ENCODE measurements around the gene ZNF385D.

ZNF385D gene

DNA sequence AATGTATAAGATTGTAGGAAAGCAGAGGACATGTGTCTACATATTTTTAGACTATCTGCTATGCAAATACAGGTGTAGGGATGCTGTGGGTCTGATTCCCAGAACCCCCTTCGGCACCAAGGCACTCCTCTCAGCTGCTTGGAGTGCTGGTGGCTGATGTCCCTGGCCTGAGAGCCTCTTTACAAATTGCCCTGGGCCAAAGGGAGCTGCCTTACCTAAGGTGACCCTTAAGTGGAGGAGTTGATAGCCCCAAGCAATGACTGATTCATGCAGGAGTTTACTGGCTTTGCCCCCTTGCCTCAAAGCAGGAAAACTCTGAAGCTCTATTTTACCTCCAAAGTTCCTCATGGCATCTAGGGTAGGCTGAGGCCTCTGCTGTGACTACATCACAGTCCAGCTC is 83.0 kb downstream of the ZNF385D start:
- DNase-seq: no peak

DNA sequence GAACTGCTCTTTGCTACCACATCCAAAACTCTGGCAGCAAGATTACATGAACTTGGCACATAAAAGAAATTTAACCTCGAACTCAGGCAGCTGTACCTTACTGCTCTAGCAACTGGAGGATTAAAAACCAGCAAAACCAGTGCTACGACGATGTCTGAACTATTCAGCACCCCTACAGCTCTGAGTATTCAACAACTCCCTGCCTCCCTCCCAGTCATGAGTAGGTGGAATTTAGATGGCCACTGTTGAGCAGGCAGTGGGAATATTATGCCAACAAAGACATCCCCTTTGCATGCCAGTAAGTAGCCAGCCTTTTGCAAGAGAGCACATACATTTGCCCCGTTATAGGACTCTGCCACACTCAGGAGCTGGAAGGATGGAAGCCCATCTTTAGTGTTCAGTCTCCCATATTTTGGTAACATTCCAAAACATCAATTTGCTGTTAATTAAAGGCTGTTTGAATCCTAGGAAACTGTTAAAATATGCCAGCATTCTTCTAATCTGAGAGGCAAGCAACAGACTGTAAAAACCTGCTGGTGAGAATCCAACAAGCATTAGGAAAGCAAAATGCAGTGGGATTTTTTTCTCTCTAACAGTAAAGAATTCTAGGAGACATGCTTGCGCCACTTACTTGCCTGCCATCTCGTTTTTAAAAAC is 85.4 kb downstream of the ZNF385D start:
- DNase-seq: no peak

DNA sequence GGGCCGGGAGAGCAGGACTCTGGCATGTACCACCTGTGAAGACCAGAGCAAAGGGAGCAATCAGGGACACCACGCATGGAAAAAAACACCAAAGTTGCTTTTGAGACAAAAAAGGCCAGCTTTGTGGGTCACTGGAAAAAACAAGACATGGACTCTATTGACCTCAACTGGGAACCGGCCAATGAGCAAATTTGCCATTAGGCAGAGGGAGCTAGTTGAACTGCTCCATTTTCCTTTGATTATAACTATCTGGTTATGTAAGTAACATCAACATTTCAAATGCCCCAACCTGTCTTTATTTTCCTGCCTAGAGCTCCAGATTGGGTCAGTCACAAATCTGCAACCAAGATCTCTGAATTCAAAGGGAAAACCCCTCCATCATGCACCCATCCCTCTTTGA is 86.0 kb downstream of the ZNF385D start:
- DNase-seq: no peak

DNA sequence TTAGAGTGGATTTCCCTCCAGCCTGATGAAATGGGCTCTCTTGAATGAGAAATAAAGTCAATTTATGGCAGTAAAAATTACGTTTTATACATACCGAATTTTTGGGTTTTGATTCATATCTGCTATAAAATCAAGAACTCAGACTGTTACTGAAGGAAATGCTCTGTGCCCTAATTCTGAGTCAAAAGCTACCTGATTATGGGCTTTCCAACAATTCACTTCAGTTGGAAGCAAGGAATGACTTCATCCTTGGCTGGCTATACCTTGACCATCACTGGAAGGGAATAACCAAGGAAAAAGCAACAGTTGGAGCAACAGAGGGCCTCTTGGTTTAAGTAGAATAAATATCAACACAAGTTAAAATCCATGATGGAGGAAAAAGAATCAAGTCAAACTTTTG is 88.6 kb downstream of the ZNF385D start:
- no peak for DNase-seq

DNA sequence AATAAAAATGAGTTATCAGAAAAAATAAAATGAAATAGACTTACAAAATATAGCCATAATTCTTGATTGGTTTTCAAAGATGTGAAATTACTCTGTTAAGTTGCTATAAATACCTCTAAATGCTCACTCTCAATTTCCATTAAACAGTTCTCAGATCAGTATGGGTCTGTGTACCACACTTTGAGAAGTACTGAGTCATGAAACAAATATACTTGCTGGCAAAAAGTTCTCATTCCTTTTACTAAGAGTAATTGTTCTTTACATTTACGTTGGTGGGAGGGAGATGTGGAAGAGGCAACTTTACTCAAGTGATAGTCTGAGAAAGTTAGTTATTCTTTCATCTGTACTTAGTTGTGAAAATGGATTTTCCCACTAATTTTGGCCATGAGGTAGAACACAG is 96.3 kb downstream of the ZNF385D start:
- no peak for DNase-seq

DNA sequence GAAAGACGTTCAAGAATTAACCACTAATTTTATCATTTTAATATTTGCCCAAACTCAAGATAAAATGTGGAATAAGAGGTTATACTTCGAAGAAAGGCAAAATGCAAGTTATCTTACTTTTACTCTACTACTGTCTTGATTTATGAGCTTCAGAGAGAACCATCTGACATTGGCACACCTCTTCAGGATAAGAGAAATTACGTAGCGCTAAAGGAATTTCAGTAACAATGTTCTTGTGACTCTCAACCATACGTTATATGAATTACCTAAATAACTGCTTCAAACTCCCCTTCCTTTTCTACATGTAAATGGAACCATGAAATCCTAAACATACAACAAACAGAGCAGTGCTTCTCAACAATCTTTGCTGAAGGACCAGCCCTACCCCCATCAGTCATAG is 96.8 kb downstream of the ZNF385D start:
- no peak for DNase-seq

DNA sequence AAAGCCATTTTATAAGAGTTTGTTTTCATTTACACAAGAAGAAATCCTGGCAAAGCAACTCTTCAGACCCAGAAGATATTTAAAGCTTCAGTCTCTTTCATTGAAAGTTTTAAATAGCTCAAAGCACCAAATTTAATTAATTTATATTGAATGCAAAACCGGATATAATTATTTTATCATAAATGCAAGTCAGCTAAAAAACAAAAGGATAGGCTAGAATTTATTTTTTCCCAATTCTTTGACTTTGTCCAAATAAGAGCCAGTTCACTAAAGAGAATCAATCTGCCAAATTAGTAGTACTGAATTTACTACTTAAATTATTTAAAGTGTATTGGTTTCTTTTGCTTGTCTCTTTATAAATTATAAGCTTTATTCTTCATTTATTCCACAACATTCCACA is 101.5 kb downstream of the ZNF385D start:
- no peak for DNase-seq

DNA sequence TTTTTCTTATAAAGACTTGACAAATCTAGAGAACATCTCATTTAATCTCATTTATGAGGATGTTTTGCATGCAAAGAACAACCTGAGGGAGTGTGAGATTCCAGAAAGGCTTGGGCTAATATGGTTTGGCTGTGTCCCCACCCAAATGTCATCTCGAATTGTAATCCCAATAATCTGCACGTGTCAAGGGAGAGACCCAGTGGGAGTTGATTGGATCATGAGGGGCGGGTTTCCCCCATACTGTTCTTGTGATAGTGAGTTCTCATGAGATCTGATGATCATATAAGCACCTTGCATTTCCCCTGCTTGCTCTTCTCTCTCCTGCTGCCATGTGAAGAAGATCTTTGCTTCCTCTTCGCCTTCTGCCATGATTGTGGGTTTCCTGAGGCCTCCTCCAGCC is 103.0 kb downstream of the ZNF385D start:
- no peak for DNase-seq

DNA sequence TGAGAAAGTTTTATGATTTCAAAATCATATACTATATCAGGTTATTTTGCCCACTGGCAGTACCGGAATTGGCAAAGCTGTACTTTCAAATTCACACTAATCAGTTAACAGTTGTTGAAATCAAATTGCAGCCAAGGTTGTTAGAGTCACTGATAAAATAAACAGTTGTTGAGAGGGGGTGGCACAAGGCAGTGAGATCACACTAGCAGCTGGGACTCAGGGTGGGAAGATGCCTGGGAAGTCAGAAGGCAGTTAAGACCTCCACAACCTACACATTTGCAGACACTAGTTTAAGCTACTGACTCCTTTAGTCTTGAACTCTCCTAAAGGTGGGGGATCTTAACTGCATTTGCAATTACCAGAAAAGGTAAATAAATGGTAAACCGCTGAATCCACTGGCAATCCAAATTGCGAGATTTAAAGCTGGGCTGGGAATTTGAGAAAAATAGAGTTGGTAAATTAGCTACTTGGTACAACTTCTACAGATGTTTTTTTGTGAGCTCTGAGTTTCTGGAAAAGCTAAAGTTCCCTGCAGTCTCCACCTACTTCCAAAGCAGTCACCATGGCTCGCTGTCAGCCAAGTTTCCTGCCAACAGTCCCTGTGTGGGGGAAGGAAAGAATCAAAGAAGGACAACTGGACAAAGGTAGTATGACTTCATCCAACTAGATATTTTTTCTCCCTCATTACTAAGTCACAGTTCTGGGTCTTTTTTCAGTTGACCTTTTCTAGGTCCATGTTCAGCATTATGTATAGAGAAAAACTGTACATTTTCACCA is 105.7 kb downstream of the ZNF385D start:
- no peak for DNase-seq

DNA sequence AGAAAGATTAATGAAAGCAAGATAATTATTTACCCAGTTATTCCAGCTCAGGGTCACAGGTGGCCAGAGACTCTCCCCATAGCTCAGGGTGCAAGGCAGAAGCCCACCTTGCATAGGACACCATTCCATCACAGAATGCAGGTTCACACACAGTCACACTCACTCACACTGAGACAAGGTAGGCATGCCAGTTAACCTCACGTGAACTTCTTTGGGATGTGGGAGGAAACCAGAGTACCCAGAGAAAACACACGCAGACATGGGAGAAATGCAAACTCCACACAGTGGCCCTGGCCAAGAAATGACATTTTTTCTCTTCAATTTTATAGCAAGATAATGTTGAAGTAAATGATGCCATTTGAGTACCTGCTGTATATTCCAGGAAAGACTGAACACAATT is 106.7 kb downstream of the ZNF385D start:
- DNase-seq: no peak

DNA sequence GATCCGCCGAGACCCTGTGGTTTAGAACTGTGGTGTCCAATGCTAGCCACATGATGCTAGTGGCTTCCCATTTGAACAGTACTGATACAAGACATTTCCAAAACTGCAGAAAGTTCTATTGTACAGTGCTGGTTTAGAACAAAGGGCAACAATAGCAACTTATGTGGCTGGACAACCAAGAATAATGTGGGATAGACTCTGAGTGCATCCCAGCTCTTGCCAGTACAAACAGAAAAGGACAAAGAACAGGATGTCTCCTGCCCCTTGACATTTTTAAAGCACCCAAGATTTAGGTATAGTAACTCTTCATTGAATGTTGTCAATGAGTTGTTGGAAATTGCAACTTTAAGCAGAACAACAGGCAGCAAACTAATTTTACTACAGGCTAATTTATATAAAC is 107.3 kb downstream of the ZNF385D start:
- no peak for DNase-seq

DNA sequence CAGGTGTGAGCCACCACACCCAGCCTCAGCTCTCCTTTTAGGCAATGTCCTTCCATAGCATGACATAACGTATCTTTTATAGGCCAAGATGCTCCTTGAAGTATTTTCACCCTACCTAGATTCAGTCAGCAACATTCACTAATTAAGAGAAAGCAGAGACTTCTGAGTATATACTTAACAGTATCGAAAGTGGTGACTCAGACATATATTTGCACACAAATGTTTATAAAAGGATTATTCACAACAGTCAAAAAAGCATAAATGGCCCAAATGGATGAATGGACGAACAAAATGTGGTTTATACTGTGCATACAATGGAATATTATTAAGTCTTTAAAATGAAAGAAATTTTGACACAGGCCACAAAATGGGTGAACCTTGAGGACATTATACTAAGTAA is 108.6 kb downstream of the ZNF385D start:
- DNase-seq: no peak

DNA sequence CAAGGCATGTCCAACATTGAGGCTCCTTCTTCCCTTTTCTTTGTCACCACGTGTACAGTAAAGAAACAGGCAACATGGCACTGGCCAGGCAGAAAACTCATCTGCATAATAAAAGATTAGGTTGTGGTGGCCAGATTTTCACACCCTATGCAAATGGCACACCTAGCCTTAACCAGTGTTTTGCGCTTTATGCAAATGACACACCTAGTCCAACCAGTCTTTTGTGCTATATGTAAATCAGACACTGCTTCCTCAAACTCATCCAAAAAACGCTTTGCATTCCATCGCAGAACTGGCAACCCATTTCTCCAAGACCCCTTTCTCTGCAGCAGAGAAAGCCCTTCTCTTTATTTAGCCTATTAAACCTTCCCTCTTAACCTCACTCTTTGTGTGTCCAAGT is 109.1 kb downstream of the ZNF385D start:
- DNase-seq: no peak

DNA sequence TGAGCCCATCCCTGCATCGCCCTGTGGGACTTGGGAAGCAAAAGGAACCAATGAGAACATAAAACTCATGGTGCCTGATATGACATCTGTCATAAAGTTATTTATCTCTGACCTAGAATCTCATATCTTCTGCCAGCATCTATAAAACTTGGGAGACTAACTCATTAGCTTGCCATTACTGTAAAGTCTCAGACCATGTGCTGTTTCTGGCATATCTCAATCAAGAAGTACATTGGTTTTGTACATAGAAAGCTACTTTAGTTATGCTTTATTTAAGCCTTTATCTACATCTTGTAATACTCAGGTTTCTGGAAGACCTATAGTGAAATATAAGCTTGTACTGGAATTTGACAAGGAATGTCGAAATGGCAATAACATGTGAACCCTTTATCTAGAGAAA is 112.5 kb downstream of the ZNF385D start:
- DNase-seq: no peak

DNA sequence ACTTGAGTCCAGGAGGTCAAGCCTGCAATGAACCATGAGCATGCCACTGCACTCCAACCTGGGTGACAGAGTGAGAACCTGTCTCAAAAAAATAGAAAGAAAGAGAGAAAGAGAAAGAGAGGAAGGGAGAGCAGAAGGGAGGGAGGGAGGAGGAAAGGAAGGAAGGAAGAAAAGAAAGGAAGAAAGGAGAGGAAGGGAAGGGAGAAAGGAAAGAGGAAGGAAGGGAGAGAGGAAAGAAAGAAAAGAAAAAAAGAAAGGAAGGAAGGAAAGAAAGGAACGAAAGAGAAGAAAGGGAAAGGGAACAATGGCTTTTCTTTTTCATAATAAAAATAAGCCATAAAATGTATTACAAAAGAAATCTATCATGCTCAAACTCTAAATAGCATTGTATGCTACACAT is 116.9 kb downstream of the ZNF385D start:
- no peak for DNase-seq

DNA sequence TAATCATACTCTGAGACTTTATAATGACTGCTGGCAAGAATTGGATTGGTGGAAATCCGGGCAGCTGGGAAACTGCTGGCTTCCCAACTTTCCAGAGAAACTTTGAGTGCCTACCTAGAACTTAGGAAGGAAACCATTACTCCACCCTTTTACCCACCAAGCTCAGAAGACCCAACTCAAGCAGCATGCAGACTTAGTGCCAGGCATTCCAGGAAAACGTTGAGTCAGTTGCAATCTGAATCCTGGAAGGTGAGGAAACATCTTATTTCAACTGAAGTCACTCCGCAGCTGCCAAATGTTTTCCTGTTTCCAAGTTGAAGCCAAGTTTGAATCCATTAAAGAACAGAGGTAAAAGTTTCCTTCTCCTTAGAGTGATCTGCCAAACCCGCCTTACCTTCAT is 126.5 kb downstream of the ZNF385D start:
- DNase-seq: no peak

DNA sequence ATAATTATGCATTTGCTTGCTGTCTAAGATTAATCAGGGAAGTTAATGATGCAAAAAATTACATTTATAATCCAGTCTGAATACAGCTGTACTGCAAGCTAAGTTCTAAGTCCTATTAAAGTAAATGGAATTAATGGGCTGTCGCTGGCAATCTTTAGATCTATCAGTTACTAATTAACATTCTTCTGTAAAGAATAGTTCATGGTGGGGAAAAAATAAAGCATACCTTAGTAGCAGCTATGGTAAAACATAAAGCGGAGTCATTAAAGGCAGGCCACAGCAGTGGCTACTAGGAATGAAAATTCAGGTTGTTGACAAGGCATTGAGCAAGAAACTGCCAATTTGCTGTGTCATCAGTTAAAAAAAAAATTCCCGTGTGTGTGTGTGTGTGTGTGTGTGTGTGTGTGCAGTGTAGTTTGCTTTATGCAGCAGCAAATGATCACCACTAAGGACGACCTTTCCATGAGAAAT is 129.8 kb downstream of the ZNF385D start:
- no peak for DNase-seq

DNA sequence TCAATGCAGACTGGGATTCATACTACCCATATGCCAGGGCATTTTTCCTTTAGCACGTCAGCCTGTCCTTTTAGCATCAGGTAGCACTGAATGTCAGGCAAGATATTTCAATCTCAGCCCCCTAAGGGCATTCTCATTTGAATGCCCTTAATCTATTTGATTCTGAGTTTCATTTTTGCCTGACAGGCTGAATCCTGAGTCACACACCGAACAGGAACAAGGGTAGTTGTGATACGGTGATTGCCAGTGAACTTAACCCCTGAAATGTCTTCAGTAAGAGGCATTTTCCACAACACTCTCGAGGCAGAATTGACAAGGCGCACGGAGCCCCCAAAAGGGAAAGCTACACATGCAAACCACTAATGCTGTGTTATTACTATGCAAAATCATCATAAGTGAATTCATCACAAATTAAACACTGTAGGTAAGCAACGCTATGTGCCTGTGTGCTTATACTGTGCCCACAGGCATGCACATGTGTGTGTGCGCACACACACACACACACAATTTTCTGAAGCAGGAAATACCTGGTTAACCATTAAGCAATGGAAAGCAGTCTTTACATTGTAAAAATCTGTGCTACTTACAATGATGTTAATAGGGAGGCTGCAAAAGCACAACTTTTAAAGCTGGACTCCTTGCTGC is 130.4 kb downstream of the ZNF385D start:
- no peak for DNase-seq

DNA sequence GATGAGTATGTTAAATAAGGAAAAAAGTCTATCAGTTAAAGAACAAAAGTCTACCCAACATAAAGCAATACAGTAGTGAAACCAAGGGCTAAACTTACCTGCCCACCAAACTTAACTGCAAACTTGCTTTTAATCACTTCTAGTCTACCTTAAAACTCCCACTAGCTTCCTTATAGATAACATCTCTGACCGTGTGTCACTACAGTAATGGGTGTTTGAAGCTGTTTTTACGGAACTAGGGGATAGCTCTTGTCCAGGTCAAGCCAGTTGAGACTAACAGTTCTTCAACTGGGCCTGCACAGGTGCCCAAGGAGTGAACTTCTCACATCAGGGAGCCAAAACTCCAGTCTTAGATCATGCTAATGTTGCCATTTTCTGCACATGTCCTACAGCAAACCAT is 132.3 kb downstream of the ZNF385D start:
- no peak for DNase-seq

DNA sequence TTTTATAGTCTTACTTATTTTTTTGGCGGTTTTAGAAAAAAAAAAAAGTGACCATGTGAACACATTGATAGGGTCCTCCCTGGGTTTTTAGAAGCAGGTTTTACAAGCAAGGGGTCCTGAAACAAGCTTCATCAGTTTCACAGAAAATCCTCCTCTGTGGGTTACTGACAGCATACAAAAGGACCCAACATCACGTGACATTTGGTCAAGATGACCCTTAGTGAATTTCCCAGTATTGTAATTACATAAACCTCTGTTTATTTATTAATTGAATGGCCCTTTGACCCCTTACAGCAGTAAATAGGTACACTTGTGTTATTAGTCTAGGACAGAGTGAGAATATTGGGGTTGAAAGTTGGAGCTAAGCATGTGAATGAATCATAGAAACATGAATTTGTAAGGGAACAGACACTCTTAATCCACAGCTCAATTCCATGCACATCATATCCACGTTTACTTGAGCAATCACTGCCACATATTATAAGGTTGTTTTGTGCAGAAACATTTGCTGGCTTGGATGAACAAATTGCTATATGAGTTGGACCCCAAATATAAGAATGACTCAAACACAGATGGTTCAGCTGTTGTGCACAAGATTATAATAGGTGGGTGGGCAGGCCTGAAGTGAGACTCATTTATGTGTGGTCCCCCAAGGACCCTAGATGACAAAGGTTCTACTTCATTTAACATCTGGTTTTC is 137.5 kb downstream of the ZNF385D start:
- no peak for DNase-seq

DNA sequence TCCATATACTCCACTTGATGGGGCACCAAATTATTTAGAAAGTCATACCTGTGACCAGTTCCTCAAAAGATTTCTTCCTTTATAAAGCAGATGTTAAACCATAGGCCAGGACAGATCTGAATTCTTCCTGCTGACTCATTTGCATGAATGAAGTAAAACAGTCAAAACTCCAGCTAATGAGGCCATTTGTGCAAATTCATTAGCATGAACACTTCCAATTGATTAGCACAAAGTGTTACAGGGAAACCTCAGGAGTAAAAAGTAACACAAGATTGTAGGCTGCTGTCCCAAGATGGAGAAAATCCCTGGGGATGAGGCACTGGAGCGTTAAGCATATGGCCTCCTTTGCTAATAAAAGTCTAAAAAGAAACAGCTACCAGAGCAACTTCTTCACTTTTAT is 149.8 kb downstream of the ZNF385D start:
- DNase-seq: no peak

DNA sequence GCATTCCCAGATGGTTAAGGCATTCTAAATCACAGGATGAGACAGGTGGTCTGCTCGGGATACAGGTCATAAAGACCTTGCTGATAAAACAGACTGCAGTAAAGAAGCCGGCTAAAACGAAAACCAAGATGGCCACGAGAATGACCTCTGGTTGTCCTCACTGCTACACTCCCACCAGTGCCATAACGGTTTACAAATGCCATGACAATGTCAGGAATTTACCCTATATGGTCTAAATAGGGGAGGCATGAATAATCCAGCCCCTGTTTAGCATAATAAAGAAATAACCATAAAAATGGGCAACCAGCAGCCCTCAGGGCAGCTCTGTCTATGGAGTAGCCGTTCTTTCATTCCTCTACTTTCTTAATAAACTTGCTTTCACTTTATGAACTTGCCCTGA is 151.1 kb downstream of the ZNF385D start:
- no peak for DNase-seq

DNA sequence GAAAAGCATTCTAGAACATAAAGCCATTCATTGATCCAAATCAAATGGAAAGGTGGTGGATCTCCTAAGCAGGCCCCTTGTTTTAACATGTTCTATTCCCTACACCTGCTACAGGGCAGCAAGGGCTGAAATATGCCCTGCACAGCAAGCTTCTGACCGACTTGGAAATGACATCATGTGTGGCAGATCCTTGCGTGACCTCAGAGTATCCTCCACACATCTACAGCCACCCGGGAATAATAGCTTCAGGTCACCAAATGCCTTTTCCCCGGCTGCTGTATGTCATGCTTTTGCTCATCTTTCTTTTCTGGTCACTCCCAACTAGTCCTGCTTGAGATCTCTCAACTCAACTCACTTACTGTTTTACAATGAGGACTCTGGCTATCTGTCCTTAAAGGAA is 158.2 kb downstream of the ZNF385D start:
- no peak for DNase-seq

DNA sequence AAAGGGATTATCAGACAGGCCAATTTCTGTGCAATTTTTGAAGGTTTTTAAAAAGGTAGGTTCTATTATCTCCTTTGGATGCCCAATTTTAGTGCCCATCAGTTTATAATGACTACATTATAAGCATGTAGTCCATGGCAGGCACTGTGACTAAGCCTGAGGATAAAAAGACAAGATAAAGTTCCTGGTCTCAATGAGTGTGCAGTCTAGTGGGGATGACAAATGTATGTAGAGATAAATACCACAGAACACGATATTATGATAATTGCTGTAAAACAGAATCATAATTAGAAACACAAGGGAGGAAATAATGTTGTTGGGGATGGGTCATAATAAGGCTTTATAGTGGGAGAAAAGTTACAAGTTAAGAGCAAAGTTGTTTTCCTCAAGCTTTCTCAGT is 163.1 kb downstream of the ZNF385D start:
- no peak for DNase-seq
